Right forelimb (tissue), 1 donor: Measurements from ENCODE around the gene MYO5C.
"Not testable (repeated sequence)": the region's sequence is repeated elsewhere in the genome, so short reads cannot be mapped to it uniquely, and the experiment has no call there.

Experiments used
- DNase-seq: peaks from one replicate; pipeline ENCODE4 v3.0.0-alpha.2; 2018

Gene MYO5C

DNA sequence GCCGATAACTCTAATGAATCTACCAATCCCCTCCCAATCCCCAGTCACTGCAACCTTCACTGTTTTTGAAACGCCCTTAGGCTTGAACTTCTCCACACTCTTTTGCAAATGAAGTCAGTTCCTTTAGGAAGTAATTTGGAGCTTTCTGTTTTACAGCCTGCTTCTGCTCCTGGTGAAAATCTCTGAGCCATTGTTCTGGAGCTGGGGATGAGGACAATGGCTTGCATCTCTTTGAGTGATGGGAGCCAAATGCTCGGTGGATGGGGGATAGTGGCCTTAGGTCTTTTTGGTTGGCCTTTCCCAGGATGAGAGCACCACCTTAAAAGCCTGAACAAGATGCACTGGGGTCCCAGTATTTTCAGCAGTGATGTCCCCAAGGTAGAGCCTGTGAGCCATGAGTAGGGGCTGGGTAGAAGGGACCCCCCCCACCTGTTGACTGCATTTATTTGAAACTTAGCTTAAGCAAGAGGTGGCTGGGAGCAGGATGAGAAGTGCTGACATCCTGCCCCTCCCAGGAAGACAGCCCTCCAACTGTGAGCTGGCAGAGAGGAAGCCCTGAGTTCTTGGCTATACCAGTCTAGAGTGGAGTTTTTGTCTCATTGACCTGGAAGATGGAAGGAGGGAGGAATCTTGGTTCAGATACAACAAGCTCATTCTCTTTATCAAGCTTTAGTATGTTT is 7.6 kb upstream of the MYO5C start:
- DNase-seq, result no peak

DNA sequence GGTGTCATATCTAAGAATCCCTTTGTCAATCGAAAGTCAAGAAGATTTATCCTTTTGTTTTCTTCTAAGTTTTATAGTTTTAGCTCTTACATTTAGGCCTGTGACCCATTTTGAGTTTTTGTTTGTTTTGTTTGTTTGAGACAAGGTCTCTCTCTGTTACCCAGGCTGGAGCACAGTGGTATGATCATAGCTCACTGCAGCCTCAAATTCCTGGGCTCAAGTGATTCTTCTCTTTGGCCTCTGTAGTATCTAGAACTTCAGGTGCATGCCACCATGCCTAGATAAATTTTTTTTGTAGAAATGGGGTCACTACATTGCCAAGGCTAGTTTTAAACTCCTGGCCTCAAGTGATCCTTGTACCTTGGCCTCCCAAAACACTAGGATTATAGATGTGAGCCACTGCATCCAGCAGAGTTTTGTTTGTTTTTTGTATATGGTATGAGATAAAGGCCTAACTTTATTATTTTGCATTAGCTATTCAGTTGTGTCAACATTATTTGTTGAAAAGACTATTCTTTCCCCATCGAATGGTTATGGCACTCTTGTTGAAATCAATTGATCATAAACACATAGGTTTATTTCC is 5.8 kb upstream of the MYO5C start:
- DNase-seq, result no peak

DNA sequence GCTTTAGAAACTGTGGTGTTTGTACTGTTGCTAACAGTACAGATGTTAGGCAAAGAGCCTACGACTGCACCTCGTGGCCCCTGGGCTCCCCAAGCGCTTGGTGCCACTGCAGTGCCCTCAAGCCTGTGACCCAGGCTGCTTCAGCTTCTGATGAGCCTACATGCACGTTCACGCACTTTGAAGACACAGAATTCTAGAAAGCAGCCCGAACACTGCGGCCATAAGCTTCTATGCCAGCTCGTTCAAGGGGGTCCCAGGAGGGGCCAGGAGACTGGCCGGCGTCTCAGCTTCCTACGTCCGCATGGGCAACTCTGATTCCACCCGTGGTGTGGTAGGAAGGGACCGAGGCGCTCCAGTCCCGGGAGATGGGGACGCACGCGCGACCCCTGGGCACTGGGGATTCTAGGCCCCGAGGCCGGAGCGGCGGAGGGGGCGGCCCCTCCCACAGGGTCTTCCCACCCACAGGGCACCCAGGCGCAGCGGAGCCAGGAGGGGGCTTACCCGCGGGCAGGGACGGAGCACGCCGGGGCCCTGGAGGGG is 653 bp downstream of the MYO5C start:
- no peak for DNase-seq

DNA sequence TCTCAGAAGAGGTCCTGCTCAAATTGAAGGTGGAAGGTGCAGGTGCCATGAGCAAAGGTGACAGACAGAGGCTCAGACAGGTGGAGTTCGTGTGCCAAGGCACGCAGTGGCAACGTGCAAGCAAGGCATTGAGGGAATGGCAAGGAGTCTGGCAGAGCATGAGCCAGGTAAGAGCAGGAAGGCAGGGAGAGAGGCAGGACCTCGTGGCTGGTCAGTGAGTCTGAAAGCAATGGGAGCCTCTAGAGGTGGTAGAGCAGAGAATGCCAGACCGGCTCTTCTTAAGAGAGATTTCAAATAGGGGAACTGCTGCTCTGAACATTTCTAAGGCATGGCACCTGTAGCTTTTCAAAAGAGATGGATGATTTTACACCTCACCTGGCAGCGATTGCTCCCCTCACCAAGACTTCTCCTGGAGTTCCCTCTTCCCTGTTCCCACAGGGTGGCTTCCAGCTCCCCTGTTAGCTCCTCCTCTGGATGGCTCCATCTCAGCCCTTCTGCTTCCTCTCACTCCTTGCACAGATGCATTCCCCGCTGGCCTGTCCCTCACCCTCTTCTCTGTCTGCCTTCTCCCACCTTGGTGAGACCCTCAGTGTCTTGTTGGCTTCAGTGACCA is 2.7 kb downstream of the MYO5C start:
- no peak for DNase-seq

DNA sequence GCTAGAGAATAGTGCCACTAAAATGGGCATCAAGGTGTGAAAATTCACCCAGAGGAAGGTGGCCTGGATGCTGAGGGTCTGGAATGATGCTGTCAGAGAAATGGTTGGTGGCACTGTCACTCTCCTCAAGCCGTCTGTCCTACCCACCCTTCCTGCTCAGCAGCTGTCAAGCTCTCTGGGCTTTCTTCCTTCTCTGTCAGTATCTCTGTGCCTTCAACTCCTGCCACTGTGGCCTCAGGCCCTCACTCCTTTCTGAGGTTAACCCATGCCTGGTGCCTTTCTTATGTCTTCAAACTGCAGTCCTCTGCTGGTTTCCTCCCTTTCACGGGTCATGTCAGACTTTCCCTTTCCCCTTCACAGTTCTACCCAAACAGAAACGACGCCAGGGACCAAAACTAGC is 4.4 kb downstream of the MYO5C start:
- no peak for DNase-seq

DNA sequence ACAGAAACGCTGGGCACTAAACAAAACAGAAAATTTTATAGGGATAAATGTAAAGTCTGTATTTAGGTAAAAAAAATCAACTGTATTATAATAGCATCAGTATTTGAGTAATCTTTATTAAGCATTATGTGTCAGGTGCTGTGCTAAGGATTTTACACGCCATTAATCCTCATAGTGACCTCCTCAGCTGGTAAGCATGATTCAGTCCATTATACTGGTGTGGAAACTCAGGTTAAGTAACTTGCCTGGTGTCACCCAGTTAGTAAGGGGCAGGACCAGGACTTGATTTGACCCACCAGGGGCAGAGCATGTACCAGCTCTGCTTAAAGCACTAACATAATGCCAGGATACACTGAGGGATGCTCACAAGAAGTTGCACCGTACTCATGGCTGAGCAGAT is 4.8 kb downstream of the MYO5C start:
- no peak for DNase-seq

DNA sequence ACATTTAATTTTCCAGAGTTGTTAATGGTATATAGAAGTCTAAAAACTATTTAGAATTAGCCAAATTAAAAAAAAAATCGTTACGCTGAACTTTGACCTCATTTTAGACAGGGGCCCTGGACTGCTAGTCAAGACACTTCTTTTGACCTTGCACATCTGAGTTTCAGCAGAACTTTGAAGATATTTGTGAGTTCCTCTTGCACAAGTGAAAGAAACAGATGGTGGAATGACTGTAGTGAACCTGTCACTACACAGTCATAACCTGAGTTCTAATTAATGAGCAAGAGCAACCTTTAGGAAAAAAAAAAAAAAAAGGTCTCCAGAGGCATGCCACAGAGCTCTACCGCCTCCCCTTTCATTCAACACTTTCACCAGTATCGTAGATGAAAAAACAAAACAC is 5.3 kb downstream of the MYO5C start:
- no peak for DNase-seq

DNA sequence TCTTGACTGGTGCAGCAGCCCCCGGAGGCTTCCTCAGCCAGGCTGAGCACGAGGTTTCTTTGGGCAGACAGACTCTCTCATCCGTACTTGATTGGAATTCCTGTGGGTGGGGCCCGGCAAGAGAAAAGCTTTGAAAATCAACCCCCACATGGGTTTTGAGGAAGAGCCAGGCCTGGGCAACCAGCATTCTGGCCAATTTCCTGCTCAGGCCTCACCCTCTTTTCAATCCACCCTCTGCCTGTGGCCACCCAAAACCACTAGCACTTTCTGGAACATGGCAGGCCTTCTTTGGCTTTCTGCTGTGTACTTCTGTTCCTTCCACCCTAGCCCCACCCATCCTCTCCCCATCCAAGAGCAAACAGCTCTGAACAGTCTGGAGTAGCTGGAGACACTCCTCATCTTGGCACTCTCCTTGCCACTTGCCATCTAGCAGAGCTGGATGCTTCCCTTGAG is 5.9 kb downstream of the MYO5C start:
- DNase-seq, result no peak

DNA sequence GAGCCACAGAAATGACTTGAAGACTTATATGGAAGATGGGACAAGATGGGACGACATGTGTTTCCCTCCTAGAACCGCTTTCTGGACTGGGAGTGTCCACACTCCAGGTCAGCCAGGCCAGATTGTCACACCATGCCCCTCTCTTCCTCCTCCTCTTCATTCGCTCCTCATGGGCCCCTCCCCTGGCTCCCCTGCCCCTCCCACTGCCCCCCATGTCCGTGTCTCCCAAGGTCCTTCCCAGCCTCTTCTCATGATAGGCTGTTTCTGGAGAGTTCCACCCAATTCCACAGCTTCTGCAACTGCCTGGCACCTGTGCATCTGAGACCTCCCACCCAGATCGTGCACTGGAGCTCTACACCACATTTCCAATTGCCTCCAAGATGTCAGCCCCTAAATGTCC is 6.6 kb downstream of the MYO5C start:
- DNase-seq, result no peak

DNA sequence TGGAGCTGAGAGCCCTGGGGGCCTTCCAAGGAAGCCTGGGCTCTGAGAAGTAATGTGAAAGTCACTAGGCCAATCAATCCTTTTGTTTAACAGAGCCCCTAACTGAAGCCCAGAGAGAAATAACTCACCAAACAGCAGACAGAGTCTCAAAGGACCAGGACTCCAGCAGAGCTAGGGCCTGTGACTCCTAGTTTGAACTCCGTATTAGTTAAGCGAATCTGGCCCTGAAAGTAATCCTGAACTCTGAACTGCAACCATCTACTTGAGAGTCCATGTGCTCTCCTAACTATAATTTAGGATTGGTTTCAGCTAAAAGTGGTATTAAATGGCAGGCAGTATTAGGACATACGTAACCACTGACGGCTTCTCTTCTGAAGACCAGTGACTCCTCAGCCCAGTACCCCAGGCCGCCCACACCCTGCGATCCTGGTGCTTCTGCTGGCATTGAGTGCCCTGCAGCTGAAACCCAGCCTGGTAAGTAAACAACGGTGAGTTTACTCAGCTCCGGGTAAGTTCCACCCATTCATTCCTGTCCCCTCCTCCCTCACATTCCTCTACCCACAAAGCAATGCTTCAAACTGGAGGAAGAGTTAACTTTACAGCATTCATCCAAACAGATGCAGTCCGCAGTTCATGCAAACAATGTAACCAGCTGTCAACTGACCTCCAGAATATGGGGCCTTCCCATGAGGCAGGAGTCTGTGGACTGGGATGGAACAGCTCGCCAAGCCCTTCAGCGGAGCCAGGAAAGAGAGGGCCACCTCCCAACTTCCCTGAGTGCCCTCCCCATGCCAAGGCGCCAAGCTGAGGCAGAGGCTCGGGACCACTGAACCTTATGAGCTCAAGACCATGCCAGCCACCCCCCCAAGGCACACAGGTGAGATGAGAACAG is 7.3 kb downstream of the MYO5C start:
- DNase-seq, result no peak

DNA sequence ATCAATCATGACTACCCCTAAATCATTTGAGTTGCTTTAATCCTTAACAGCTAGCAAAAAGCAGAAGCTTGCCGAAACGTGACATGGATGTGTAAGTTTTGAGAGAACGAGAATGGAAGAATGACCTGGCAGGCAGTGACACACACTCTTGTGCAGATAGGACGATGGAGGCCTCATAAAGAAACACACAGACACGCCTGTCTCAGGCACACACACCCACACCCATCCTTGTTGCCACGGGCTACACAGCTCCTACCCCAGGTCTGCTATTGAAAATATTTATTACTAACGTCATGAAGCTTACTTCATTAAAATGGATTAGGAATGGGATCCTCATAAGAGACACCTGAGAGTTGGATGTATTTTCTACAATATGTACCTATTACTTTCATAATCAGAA is 8.5 kb downstream of the MYO5C start:
- no peak for DNase-seq

DNA sequence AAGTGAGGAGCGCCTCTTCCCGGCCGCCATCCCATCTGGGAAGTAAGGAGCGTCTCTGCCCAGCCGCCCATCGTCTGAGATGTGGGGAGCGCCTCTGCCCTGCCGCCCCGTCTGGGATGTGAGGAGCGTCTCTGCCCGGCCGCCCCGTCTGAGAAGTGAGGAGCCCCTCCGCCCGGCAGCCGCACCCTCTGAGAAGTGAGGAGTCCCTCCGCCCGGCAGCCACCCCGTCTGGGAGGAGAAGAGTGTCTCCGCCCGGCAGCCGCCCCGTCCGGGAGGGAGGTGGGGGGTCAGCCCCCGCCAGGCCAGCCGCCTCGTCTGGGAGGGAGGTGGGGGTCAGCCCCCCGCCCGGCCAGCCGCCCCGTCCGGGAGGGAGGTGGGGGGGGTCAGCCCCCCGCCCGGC is 9.7 kb downstream of the MYO5C start:
- not testable (repeated sequence) for DNase-seq

DNA sequence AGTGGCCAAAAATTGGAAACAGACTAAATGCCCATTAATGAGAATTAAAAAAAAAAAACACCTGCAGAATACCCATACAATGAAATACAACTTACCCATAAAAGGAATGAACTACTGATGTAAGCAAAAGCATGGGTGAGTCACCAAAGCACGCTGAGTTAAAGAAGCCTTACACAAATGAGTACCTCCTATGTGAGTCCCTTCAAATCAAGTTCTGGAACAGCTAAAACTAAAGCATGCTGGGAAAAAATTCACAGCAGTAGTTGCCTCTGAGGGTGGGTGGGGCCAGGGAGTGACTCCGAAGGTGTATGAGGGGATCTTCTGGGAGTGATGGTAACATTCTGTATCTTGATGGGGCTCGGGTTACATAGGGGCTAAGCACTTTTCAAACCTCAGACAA is 11.4 kb downstream of the MYO5C start:
- no peak for DNase-seq

DNA sequence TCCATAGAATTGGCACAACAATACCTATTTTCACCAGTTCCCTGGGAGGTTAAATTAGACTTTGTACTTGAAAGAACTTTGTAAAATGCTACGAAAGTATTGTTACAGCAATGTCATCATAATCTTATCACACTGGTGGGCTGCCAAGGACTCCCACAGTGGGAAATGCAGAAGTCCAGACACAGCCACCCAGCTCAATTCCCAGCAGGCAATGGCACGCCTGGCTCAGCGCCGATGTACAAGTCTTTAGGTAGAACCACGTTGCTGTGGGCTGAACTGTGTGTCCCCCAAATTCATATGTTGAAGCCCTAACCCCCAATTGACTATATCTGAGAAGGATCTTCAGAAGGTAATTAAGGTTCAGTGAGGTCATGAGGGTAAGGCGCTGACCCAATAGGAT is 12.3 kb downstream of the MYO5C start:
- DNase-seq, result no peak

DNA sequence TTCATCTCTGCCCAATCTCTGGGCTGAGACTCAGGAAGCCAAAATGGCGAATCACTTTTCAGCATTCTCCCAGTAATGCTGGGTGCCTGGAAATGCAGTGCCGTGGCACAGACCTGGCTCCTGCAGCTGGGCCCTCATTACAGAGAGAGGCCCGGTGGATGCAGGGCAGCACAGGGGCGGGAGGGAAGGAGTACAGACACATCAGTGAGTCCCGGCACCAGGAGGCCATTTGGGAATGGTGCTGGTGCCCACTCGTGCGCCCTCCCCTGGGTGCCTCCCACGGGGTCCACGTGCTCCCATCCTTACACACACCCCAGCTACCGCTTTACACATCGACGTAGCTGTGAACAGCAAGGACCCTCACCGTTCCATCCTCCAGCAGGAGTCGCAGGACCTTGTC is 13.2 kb downstream of the MYO5C start:
- no peak for DNase-seq

DNA sequence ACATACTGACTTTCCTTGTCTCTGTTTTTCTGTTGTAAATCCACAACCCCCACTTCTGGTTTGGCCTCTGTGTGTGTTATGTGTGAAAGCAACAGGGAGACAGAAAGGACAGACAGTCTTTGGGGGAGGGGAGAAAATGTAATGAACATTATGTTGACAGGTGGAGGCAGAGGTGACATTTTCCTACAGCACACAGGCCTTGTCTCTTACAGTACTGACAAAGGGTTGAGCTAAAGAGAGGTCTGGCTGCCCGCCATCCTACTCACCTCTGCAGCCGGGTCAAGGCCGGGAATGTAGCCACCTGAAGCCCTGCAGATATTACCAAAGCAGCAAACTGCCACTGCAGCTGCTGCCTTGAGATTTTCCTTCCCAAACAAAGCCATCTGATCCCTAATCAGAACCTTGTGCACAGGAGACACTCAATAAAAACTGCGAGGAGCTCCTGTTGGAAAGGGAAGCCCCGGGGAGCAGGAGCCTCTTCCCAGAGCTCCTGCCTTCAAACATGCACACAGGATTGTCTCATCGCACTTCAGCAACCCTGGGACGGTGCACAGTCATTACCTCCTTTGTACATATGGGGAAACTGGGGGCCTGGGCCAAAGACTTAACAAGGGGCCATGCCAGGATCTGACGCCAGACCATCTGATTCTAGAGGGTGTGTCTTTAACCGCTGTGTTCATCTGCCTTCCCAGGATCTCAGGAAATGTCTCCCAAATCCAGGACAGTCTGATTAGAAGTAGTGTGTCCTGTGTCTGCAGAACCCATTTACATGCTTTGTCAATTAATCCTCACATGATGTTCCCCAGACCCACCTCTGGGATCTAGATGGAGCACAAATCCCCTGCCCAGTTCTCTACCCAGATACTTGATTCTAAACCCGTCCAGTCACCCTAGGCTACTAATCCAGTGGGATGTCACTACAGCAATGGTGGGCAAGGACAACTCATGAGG is 14.2 kb downstream of the MYO5C start:
- no peak for DNase-seq

DNA sequence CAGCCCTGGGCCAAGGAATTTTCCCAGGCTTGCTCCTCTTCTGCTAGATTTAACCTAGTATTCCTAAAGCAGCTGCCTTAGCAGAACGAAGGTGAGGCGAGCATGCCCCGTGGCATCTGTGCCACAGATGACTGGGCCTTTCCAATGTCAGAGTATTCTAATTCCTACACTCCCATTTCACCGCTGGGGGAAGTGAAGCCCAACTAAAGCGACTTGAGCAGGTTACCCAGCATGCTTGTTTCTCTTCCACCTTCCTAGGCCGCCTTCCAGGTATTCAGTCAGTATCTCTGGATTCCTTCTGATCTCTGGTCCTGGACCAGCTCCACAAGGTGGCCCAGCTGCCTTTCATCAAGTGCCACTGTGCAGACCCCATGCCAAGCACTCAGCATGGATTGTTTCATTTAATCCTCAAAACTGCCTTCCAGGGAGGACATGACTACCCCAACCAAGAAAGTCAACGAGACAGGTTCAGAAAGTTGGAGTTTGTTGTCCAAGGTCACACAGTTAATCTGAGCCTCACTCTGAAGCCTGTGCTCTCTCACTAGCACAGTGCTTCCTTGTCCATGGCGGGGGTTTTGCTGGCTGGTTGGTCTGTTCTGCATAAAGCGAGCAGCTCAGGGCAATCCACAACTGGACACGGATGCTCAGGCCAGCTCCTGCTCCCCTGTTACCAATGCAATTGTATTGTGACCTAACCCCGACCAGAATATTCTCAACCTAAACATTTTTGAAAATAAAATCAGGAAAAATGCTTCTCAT is 15.1 kb downstream of the MYO5C start:
- no peak for DNase-seq

DNA sequence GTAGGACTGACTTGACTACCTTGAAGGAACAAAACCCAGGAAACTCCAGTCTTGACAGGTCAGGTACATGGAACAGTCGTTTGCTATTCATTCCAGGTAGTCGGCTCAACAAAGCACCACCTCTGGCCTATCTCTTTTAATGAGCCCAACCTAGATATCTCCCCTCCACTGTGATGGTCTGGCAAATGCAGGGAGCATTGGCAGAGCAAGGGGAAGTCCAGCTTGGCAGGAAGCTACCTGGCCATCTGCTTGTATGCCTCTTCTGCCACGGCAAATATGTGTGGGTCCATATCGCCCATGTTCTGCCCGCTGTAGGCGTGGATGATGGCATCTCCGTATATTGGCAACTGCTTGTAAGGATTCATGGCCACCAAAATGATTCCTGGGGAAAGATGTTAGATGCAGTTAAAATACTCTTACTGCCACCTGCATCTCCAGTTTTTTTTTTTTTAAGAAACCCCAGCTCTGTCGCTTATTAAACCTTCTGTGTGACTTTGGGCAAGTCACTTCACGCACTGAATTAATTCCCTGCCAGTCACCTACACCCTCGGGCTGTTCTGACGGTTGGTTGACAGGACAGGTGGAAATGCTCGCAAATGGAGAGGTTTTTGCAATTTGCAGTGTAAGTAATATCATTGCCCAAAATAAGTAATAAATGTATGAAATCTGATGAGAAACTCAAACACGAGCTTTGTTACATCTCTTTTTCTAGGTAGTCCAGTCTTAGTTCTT is 16.8 kb downstream of the MYO5C start:
- no peak for DNase-seq

DNA sequence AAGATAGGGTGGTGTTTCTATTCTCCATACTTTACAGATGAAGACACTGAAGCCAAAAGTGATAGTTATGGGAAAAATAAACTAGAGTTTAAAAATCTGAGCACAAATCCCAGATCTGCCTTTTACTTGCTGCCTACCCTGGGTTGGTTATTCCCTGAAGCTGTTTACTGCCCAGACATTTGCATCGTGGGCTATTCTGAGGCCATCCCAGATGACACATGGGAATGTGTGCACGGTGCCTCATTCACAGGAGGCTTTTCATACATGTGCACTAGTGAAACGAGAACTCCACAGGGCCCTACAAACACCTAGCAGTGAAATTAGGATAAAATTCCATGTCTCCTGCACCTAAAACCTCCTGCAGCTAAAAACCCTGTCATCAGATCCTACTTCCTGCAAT is 17.5 kb downstream of the MYO5C start:
- DNase-seq, result no peak

DNA sequence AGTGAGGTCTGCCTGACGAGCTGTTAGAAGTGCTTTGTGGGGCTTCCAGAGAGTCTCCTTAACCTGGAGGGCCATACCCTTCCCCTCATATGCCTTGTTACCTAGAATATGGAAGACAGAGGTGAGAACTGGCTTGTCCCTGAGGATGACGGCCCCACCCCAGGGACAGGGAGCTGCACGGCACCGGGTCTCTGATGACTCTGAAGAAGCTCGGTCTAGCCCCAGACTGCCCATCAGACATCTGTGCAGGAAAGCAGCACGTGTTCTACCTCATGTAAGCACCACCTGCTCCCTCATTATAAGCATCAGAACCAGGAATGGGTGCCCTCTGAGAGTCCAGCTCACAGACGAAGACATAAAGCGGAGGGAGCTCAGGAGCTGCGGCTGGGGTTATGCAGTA is 18.0 kb downstream of the MYO5C start:
- no peak for DNase-seq
